CD4-positive, alpha-beta T cell treated with Interleukin-4 for 1 hour (primary cell): ENCODE results near the gene SEMA4D.

ENCODE experiments used
- DNase-seq, 2 donors: peaks; one replicate each; pipeline ENCODE4 v3.0.0-alpha.2; 2020 to 2022

SEMA4D gene, protein sequence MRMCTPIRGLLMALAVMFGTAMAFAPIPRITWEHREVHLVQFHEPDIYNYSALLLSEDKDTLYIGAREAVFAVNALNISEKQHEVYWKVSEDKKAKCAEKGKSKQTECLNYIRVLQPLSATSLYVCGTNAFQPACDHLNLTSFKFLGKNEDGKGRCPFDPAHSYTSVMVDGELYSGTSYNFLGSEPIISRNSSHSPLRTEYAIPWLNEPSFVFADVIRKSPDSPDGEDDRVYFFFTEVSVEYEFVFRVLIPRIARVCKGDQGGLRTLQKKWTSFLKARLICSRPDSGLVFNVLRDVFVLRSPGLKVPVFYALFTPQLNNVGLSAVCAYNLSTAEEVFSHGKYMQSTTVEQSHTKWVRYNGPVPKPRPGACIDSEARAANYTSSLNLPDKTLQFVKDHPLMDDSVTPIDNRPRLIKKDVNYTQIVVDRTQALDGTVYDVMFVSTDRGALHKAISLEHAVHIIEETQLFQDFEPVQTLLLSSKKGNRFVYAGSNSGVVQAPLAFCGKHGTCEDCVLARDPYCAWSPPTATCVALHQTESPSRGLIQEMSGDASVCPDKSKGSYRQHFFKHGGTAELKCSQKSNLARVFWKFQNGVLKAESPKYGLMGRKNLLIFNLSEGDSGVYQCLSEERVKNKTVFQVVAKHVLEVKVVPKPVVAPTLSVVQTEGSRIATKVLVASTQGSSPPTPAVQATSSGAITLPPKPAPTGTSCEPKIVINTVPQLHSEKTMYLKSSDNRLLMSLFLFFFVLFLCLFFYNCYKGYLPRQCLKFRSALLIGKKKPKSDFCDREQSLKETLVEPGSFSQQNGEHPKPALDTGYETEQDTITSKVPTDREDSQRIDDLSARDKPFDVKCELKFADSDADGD

DNA sequence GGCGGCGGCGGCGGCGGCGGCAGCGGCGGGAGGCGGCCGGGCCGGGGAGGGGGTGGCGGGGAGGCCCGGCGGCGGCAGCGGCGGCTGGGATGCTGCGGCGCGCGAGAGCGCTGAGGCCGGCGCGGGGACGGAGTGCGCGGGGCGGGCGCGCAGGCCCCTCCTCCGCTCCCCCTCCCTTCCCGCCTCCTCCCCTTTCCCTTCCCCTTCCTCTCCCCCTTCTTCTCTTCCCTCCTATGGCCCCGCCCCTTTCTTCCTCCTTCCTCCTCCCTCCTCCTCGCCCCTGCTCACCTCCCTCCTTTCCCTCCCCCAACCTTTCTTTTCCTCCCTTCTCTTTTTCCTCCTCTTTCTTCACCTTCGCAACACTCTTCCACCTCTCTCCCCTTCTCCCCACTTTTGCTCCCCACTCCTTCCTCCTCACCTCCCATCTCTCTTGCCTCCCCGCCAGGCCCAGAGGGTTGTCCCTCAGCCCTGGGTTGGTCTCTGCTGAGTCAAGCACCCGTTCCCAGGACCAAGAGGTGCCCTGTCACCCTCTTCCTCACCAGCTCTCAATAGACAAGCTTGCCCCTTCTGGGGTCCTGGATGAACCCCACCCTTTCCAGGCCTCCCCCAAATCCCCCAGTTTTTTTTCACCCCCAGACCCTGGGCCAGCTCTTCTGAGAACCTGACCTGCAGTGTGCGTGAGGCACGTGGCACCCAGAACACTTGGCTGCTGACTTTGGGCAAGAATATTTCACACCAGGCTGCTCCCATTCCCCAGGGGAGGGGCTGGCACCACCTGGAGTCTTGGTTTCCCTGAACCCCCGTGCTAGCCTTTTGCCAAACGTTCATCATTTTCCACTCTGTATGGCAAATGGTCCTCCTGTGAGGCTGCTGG, at the start of gene SEMA4D:
Gene SEMA4D, minus strand, starts transcription at position 136 of the 874 bp plus-strand sequence. CDS start 92,657 bp downstream, outside the sequence.
- peak; percentile 67 to 72 for DNase-seq

DNA sequence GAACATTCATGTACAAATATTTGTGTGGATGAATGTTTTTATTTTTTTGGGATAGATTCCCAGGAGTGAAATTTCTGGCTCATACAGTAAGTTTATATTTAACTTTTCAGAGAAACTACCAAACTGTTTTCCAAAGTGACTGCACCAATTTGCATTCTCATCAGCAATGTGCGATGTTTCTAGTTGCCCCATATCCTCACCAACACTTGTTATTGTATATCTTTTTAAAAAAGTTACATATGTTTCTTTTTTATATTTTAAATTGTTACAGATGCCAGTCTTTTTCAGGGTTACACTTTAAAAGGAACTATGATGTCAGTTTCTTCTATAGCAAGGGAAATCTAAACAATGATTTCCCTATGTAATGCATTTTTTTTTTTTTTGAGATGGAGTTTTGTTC, 49.1 kb upstream of the SEMA4D start:
- no peak for DNase-seq

DNA sequence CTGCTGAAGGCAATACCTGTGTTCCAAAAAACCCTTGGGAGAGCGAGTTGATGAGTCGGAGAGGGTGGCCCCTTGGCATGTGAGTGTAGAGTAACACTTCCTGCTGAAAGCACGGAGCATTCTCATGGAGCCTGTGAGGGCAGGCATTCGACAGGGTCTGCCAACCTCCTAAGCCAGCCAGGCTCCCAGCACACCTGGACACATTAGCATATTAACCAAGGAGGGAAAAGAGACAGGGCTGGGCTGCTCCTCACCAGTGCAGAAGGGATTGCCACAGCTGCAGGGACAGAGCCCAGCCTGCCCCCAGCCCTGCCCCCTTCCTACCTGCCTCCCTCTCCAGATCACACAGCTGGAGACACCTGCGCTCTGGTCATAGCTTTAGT, 46.4 kb upstream of the SEMA4D start:
- DNase-seq = no peak

DNA sequence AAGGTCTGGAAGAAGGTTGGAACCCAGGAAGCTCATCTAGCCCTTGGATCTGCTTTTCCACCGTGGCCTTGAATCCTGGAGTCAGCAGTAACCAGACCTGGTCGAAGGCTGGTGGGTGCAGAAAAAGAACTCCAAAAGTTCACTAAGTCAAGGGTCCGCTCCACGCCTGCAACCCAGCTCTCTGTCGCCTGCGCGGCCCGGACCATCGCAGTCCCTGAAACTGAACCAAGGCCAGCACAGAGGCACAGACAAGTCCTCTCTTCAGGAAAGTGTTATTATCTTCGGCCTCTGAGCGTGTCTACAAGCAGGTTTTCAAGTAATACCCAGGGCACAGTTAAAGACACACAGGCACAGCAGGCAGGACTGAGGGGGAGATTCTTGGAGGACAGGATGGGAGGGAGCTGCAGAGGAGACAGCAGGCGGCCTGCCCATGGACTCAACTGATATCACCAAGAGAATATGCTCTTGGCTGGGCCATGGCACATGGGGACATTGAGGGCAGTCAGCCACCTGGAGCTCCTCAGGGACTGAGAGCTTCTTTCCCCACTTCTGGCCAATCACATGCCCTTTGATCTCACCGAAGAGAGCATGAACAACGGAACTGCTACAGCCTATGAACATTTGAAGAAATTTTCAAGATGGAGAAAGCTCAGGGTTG, 45.8 kb upstream of the SEMA4D start:
- DNase-seq = no peak

DNA sequence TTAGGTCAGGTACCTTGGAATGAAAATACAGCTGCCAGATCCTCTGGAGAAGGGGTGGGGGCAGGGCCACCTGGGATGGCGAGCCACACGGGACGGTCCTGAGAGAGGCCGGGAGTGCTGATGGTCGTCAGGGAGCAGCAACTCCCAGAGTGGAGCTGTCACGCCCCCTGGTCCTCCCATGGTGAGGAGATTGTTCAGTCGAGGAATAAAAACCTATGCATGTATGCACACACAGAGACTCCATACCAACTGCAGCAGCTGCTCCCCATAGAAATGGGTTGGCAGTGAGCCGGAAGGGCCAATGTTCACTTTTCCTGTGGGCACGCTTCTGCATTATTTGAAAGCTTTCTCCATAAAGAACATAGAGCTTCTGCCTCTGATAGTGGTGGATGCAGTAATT, 45.2 kb upstream of the SEMA4D start:
- DNase-seq = no peak

DNA sequence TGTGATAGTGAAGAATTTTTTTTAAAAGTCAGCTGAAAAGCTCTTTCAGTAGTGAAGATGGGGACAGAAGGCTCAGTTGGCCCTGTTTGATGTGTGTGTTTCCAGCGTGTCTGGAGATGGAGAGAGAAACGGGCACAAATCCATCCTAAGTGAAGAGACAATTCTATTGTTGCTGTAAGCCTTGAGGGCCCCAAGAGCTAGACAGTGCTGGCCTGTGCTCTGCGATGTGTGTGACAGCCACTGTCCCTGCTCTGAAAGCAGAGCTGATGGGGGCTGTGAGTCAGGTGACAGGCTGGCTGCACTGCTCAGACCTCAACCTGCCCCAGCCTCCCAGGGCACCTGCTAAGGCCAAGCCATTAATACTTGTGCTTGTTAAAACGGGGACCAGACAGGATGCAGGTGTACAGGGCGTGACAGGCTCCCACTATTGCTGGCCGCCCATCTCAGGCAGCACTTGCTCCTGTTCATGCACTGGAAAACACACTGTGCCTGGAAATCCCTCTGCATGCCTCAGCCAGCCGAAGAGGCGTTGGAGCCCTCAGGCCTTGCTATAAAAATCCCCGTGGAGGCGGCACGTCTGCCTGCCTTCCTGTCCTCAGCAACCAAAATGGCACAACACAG, 44.6 kb upstream of the SEMA4D start:
- no peak for DNase-seq

DNA sequence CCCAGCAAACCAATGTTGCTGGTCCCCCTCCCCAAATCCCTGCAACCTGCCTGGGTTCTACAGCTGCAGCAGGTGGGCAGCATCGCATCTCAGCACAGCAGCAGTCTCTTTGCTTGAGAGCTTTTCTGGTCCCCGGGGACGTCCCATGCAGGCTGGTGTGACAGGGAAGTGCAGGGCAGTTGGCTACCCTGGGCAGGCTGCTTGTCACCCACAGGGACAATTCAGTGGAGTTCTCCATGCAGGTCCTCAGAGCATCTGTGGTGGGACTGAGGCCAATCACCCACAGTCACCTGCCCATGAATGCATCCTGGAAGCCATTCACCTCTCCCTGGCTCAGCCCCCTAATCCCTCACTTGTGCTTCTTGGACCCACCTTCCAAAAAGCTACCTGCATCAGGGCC, 43.9 kb upstream of the SEMA4D start:
- DNase-seq = peak in 1 of 2 donors; percentile 44

DNA sequence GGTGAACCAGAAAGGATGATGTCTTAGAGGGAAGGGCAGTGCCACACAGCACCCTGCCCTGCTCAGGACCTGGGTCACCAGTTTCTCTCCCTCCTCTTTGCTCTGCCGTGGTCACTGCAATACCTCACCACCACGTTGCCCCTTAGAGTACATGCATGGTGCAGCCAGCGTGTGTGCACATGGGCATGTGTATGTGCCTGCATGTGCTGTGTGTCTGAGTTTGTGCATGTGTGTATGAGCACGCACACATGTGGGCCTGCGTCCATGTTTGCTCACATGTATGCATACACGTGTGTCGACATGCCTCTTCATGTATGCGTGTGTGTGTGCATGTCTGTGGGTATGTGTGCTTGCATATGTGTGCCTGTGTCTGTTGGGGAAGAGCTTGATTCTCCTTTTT, 41.5 kb upstream of the SEMA4D start:
- DNase-seq = no peak

DNA sequence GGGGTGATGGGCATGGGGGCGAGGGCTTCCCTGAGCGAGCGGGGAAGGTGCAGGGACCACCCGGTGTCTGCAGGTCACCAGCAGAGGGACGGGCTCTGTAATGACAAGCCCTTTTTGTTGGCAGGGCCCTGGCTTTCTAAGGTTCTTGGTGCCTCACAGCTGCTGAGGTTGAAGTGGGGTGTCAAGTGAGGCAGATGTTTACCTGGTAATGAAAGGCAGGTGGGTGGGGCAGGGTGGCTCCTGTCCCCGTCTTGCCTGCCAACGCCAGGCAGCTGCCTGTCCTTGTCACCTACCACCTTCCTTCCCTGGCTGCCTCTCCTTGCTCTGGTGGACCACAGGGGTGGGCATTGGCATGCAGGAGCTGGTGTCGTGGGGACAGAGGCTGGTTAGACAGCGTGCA, 41.0 kb upstream of the SEMA4D start:
- no peak for DNase-seq

DNA sequence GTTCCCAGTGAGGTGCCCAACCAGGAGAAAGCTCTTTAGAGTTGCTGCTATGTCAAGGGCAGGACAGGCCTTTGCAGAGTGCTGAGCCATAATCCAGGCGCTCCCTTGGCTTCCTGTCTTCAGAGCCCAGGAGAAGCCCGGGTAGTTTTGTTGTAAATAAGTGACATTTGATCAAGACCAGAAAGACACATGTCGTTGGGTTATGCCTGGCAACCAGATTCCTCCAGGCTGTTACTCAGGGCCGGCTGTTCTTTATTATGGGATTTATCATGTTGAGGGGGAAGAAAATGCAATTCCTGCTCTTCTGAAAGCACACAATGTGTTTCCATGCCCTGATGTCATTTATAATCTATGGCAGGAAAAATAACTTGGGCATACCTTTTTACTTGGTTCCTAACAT, 39.3 kb upstream of the SEMA4D start:
- DNase-seq = no peak

DNA sequence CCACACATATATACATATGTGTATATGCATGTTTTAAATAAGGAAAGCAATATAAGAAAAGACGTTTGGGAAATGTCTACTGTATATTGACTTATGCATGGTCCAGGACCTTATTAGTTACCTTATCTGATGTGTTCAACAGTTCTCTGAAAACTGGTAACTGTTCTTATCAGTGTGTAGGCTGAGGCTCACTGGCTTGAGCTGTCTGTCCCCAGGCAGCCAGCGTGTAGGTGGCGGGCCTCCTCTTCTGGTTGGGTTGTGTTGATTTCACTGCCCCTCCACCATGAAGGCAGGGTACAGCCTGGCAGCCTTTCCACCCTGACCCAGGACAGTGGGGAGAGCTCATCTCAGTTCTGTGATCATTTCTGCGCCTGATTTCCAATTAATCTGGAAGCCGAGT, 38.7 kb upstream of the SEMA4D start:
- no peak for DNase-seq

DNA sequence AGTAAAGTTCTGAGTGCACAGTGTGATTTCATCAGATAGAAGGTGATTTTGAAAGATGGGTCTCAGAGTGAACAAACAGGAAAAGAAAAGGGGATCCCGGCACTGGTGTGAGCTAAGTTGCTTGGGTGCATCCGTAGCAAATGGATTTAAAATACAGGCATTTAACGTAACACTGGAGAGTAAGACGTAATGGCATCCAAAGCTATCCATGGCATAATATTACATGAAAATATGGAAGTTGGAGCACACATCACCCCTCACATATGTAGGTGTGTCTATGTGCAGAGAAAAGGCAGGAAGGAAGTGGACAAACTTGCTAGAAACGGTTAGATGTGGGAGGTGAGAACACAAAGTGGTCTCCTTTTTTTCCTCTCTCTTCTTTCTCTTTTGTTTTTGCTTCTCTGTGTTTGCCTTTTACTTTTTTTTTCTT, 38.2 kb upstream of the SEMA4D start:
- peak in 1 of 2 donors; percentile 76 for DNase-seq

DNA sequence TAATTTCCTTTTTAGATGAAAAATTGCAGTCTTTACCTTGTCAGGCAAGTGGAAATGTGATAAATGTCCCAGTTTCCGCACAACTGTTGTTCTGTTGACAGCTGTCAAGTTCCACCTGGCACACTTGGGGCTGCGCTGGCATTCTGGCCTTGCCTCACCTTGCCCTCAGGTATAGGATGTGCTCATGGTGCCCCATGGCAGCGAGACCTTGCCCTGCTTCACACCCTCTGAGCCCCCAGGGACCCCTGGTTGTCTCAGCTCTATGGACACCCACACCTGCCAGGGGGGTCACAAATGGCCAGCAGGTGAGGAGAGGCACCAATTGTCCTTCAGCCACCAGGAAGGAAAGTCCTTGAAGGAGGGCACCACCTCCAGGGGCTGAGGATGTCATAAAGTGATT, 37.5 kb upstream of the SEMA4D start:
- DNase-seq = no peak

DNA sequence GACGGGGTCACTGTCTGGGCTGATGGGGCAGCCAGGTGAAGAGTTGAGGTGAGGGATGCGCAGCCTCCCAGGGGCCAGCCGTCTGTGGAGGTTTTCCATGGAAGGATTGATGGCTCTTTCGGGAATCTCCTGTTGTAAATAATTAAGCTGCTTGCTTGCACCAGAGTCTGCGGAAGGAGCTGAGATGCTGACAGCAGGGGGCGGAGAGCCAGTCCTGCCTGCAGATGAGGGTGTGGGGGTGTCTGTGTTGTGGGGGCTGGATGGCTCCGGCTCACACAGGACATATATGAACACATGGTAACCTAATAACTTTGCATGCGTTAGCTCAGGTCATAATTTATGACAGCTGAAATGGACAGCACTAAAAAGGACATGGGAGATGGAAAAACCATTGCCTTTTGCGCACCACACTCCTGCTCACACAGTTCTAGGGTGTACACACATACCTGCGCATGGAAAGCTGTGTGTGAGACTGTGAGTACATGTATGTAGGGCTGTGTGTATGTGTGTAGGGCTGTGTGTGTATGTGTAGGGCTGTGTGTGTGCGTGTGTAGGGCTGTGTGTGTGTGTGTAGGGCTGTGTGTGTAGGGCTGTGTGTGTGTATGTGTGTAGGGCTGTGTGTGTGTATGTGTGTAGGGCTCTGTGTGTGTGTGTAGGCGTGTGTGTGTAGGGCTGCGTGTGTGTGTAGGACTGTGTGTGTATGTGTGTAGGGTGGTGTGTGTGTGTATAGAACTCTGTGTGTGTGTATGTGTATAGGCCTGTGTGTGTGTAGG, 36.8 kb upstream of the SEMA4D start:
- no peak for DNase-seq

DNA sequence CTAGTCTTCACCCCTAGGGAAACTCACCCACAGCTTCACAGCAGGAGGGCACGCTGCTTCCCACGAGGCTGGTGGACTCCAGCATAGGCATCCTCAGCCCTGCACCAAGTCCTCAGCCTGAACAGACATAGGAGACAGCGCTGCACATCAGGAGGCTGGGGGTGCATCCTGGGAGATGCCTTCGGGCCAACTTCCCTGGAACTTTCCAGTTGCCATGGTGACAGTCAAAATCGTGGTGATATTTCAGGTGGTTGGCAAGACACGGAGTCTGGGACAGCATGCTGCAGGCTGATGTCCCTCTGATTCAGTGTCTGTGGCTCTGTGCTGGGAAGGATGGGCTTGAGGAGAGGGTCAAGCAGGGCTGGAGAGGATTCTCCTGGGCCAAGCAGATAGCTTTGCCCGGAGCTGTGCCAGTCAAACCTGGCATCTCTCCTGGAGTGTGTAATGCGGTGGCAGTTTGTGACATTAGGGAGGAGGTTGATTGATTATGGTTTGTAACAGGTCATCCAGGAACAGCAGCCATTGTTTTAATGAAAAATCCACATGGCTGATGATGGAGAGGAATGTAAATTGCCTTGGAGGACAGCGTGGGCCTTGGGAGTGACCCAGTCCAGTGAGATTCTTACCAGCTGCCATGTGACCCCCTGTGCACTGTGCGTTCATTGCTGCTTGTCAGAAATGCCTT, 35.6 kb upstream of the SEMA4D start:
- no peak for DNase-seq

DNA sequence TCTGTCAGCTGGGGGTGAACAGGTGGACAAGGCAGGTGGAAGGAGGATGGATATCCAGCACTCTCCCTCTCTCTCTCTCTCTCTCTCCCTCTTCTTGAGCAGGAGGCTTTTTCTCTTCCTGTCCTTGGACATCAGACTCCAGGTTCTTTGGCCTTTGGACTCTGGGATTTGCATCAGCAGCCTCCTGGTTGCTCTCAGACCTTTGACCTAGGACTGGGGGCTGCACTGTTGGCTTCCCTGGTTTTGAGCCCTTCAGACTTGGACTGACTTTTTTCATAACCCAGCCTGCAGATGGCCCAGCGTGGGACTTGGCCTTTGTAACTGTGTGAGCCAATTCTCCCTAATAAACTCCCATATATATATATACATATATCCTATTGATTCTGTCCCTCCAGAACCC, 35.0 kb upstream of the SEMA4D start:
- no peak for DNase-seq

DNA sequence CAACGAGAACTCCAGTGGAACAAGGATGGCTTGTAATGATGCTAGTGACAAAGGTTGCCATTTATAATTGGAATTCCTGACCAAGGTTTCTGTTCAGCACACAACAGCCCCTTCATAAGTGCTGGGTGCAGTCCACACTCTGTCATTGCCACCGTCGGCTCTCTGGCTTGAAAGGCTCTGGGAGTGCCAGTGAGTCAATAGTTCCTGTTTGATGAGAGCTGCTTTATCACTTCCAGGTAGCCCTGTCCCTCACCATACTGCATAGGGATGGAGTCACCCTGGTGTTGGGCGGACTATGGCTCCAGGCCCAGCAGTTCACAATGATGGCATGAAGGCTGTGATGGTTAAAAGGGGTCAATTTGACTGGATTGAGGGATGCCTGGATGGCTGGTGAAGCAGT, 34.6 kb upstream of the SEMA4D start:
- no peak for DNase-seq

DNA sequence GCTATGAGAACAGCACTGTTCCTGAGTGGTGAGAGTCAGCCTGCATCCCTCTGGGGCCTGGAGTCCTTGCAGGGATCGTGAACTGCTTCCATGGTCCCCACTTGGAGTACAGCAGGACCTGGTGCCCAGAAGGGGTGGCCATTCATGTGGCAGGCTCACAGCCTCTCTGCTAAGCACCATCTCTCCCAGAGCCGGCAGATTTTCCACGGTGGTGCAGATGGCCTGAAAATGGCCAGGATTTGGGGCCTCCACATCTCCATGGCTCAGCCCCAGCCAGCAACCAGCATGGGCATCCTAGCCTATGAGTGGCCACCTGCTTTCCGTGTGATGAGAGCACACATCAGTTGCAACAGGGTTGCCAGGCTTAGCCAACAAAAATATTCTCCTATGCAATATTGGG, 33.9 kb upstream of the SEMA4D start:
- no peak for DNase-seq

DNA sequence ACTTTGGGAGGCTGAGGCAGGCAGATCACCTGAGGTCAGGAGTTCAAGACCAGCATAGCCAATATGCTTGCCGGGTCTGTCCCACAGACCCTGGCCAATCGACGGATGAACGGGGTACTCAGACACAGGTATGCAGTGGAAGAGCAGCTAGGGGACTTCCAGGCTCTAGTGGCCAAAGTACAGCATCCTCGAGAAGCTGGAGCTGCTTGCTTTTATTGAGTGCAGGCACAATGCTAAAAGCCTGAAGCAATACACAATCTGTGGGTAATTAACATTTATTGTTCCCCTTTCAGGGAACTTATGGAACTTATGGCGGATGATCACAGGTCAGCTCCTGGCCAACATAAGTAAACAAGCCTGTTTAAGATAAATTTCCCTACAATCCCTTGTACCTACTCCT, 32.8 kb upstream of the SEMA4D start:
- no peak for DNase-seq

DNA sequence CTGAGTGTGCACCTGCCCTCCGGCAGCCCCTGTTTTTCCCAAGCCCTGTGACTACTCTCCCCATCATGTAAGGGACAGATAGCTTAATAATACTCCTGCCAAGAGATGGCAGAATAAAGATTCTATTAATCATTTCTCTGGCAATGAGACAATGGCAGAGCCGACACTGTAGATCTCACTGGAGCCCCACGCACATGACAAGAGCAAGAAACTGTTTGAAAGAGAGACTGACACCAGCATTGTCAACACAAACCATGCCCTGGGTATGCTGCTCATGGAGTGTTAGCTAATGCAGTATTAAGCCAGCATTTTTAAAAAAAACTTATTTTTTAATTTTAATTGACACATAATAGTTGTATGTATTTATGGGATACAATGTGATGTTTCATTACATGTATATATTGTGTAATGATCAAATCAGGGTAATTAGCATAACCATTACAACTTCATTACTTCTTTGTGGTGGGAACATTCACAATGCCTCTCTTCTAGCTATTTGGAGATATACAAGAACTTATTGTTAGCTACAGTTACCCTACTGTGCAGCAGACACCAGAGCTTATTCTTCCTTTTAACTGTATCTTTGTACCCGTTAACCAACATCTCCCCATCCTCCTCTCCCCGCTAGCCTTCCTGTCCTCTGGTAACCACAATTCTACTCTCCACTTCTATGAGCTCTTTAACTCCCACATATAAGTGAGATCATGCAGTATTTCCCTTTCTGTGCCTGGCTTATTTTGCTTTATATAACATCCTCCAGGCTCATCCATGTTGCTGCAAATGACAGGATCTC, 31.5 kb upstream of the SEMA4D start:
- DNase-seq = peak in 1 of 2 donors; percentile 53
